CD4-positive, alpha-beta T cell treated with Interleukin-17A for 4 hours (primary cell): ENCODE data around the gene NSMCE1.

Source experiments
- DNase-seq: peaks from one replicate; pipeline ENCODE4 v3.0.0-alpha.2; 2020; ENCODE audit warnings: mixed read lengths

The NSMCE1 gene

GRCh38 chr16:27228621-27229501 lies 39.7 kb downstream of the NSMCE1 start:
- DNase-seq = no peak

DNA sequence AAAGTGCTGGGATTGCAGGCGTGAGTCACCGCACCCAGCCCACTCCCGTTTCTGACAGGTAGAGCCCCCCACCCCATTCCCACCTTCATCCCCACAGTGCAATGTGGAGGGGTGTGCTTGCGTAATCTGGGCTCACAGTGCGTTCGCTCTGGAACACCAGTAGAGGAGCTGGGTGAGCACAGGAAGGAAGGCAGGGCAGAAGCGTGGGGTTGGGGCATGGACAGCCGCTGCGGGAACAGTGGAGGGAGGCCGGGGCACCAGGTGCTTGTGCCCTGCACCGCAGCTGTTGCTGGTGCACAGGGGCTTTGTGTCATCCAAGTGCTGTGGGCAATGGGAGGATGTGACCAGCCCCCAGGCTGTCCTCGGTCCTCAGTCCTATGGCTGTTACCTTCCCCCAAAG lies 40.5 kb downstream of the NSMCE1 start:
- no peak for DNase-seq

GRCh38 chr16:27226976-27227705 lies 41.4 kb downstream of the NSMCE1 start:
- no peak for DNase-seq

DNA sequence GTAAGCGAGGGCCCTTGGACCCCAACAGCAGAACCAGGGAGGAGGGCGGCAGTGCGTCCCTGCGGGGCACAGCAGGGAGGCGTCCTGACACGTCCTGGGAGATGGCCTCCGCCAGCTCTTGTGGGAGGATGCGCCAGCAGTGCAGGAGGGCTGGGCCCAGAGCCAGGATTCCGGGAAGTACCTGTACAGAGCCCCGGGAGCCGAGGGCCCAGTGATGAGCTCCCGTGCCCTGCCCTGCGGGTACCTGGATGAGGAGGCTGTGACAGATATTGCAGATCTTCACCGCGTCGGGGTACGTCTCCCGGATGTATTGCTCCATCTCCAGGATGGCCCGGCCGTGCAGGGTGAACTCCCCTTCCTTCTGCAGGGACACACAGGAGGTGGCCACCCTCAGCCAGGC lies 42.1 kb downstream of the NSMCE1 start:
- DNase-seq = no peak

DNA sequence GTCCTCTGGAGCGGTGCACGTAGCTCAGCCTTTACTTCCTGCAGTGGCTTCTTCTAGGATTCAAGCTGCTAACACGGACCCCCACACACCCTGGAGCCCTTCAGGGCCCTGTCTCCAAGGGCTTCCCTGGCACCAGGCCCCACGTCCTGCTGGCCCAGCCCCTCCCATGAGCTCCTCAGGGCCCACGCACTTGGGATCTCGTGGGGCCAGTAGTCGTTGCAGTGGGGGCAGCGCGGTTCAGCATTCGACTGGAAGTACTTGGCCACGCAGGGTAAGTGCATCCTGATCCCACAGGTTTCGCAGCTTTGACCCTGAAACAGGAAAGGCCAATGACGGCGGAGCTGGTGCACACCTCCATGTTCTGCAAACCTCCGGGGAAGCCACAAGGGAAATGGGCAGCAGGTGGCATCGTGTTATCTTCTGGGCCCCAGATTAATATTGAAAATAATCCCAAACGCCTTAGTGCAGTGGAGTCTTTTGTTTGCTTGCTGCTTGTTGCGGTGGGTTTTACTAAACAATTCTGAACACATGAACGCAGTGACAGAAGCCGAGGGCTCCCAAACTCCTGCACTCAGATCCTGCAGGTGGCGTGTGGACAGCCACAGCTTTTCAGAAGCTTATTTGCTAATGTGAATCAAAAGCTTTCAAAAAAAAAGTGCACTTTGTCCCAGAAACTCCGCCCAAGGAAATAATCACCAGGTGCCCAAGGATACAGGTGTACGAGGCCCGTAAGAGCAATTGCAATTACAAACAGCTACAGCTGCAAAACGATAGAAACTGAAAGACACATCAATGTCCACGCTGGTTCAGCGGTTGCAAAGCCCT lies 42.8 kb downstream of the NSMCE1 start:
- DNase-seq = no peak

- DNase-seq = no peak
These were observed 43.8 kb downstream of the NSMCE1 start for GRCh38 chr16:27224741-27225300.

- DNase-seq = no peak
These were observed 44.3 kb downstream of the NSMCE1 start for GRCh38 chr16:27224271-27224737.

DNA sequence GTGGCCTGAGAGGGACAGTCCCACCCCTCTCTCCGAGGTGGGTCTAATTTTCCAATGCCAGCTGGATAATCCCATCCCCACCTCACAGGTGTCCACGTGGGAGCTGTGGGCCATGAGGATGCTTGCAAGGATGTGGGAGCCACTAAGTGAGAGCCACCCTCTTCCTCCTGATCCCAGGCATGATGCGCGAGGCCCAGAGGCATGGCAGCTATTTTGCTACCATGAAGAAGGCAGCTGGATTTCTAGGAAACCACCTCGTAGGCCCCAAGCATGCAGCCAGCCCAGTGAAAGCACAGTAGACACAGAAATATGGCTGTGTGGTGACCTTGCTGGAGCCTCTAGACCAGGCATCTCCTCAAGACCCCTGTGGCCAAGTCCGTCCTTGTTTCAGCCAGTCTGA lies 44.9 kb downstream of the NSMCE1 start:
- DNase-seq = no peak

DNA sequence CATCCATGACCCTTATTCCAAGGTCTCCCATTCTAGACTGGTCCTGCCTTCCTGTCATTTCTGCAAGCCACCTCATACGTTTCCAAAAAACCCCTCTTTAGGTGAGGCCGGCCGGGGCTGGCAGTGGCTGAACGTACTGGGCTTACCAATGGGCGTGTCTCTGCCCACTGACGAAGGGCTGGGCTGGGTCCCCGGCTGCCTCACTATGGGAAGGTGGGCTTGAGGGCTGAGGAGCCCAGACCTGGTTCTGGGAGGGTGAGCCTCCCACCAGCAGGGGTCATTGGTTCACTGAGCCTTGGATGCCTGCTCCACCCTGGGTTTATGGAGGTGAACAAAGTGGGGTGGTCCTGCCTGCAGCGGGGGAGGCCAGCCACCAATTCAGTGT lies 45.4 kb downstream of the NSMCE1 start:
- peak; percentile 36 for DNase-seq

- no peak for DNase-seq
These were observed 46.0 kb downstream of the NSMCE1 start for GRCh38 chr16:27222249-27223225.

GRCh38 chr16:27221576-27222248 lies 46.9 kb downstream of the NSMCE1 start:
- DNase-seq = no peak

DNA sequence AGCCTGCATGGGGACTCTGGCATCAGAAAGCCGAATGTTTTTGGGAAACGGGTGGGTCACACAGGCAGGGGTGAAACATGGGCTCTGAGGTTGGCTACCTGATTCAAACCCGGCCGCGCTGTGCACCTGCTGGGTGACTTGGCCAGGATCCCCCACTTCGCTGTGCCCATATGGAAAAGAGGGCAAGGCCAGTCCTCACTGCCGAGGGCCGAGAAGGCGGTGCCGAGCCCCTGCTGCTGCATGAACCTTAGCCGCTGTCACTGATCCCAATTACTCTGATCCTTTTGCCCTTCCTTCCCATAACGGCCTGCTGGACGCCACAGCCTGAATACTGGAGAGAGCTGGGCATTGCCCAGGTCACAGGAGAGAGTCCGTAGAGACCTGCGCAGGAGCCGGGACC lies 47.6 kb downstream of the NSMCE1 start:
- DNase-seq = no peak

- DNase-seq = no peak
These were observed 48.0 kb downstream of the NSMCE1 start for GRCh38 chr16:27220527-27220926.

- no peak for DNase-seq
These were observed 48.5 kb downstream of the NSMCE1 start for GRCh38 chr16:27220120-27220519.

GRCh38 chr16:27219161-27219560 lies 49.4 kb downstream of the NSMCE1 start:
- DNase-seq = no peak

GRCh38 chr16:27218756-27219155 lies 49.8 kb downstream of the NSMCE1 start:
- DNase-seq = no peak

DNA sequence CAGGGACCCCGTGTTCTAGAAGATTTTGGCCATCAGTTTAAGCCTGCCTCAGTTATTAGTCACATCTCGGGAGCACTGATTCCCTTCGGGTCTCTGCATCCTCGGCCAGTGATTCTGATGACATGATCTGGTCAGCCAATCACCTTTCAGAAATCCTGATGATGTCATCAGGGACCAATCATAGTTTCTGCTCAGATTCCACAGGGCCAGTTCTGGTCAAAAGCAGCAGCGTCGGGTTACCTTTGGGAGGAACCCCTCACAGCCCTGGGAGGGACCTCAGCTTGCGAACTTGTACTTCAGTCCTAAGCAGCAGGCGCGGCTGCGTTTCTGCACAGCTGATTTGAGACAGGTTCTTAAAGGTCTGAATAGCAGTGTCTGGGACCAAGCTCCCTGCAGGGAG lies 51.3 kb downstream of the NSMCE1 start:
- DNase-seq = no peak

DNA sequence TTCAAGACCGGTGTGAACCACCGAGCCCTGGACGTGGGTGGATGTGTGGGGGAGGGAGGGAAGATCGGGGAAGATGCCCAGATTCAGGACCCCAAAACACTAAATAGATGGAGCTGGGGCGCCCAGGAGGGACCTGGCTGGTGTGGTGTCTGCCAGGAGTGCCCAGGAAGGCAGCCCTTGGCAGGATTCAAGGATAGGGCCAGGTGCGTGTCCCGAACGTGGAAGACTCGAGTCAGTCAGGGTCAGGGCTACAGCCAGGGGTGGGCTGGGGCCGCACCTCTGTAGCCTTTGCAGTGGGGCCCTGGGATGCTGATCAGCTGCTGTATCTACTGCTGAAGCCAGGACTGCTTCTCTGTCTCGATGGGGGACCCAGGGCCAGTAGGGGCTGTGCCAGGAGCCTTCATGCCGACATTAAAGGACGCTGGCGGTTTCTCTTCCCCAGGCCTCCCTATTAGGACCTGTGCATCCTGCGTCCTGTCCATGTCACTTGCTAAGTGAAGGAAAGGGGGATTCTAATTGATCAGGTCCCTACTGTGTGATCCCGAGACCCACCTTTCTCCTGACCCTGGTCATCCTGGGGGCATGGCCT lies 52.2 kb downstream of the NSMCE1 start:
- no peak for DNase-seq

GRCh38 chr16:27215660-27216059 lies 52.9 kb downstream of the NSMCE1 start:
- DNase-seq = no peak

DNA sequence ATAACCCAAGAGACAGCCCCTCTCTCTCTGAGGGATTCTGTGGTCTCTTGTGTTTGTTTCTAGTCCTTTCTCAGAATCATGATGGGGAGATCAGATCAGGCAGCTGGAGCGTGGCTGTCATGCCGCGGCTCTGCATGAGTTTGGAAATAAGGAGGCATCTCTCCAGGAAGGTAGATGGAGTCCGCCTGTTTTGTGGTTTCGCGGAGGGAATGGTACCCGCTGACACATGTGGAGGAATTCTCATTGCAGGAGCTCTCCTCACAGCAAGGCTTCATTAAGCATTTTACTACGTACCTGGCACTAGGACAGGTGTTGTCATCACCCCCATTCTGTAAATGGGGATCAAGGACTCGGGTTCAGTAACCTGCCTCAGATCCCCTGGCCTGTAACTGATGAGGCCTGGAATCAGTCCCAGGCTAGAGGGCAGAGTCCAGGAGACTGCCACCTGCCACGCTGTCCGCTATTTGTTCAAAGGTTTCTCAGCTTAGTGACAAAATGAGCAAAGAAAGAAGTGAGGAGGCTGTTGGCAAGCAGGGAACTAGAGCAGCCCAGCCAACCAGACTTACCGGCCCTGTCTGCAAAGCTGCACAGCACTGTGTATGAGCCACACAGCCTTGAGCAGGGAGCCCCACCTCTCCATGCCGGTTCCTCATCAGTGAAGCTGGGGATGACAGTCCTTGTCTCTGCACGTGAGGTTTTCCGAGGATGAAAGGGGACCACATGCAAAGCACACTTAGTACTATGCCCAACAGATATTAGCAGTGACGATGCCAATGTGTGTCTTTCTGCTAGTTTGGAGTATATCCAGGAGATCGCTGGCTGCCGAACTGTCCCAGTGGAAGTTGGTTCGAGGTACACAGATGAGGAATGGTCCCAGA lies 54.2 kb downstream of the NSMCE1 start:
- no peak for DNase-seq
